Measurements from ENCODE around the gene PDLIM1.

PDLIM1 gene

GRCh38 chr10:95245425-95246055 lies 45.3 kb downstream of the PDLIM1 start:
- no peaks in the 10 kb centered on the region for H3K9me3 ChIP-seq (ENCODE audit: insufficient read depth, low read depth, low read length)
- no peaks in the 10 kb centered on the region for H3K36me3 ChIP-seq (ENCODE audit: insufficient read depth, low read length)
- peak overlapping the region; percentile 20 for H3K9ac ChIP-seq (ENCODE audit: low read depth, low read length, poor library complexity, severe bottlenecking)
- no peak overlapping the region for H3K4me2 ChIP-seq (ENCODE audit: low read depth, low read length, poor library complexity, severe bottlenecking)
- no peaks in the 10 kb centered on the region for H3F3A ChIP-seq (ENCODE audit: low read depth)
- no peak overlapping the region for H2AFZ ChIP-seq (ENCODE audit: low read length)
- H3K4me1 ChIP-seq (ENCODE audit: insufficient read depth, low read length, poor library complexity, severe bottlenecking): peaks cover 29% of the 10 kb centered on the region
- H3K27me3 ChIP-seq (ENCODE audit: insufficient read depth, low read length, poor library complexity, severe bottlenecking): no peaks in the 10 kb centered on the region
- no peaks in the 10 kb centered on the region for H3K79me2 ChIP-seq (ENCODE audit: insufficient read depth, low read length)
- H4K20me1 ChIP-seq (ENCODE audit: insufficient read depth, low read length, poor library complexity, severe bottlenecking): no peaks in the 10 kb centered on the region
- TF ChIP-seq EZH2phosphoT487 (IDR thresholded peaks at IDR 0.05; ENCODE audit: borderline replicate concordance) (no peak), CTCF (conservative IDR thresholded peaks at IDR 0.05; ENCODE audit: low read length) (no peak)
- no peaks in the 10 kb centered on the region for H3K9me2 ChIP-seq (replicated peaks; ENCODE audit: low read depth, low read length)
- no peak overlapping the region for H3K4me3 ChIP-seq (ENCODE audit: low read length, poor library complexity, severe bottlenecking)

GRCh38 chr10:95244152-95244551 lies 46.7 kb downstream of the PDLIM1 start:
- H3K9me3 ChIP-seq (ENCODE audit: insufficient read depth, low read depth, low read length): no peaks in the 10 kb centered on the region
- no peaks in the 10 kb centered on the region for H3F3A ChIP-seq (ENCODE audit: low read depth)
- no peak overlapping the region for H3K4me2 ChIP-seq (ENCODE audit: low read depth, low read length, poor library complexity, severe bottlenecking)
- H3K27me3 ChIP-seq (ENCODE audit: insufficient read depth, low read length, poor library complexity, severe bottlenecking): no peaks in the 10 kb centered on the region
- no peaks in the 10 kb centered on the region for H3K36me3 ChIP-seq (ENCODE audit: insufficient read depth, low read length)
- H3K9ac ChIP-seq (ENCODE audit: low read depth, low read length, poor library complexity, severe bottlenecking): no peak overlapping the region
- H3K4me1 ChIP-seq (ENCODE audit: insufficient read depth, low read length, poor library complexity, severe bottlenecking): peaks cover 21% of the 10 kb centered on the region
- no peaks in the 10 kb centered on the region for H3K9me2 ChIP-seq (replicated peaks; ENCODE audit: low read depth, low read length)
- TF ChIP-seq CTCF (conservative IDR thresholded peaks at IDR 0.05; ENCODE audit: low read length) (no peak), EZH2phosphoT487 (IDR thresholded peaks at IDR 0.05; ENCODE audit: borderline replicate concordance) (no peak)
- H4K20me1 ChIP-seq (ENCODE audit: insufficient read depth, low read length, poor library complexity, severe bottlenecking): no peaks in the 10 kb centered on the region
- H2AFZ ChIP-seq (ENCODE audit: low read length): no peak overlapping the region
- no peaks in the 10 kb centered on the region for H3K79me2 ChIP-seq (ENCODE audit: insufficient read depth, low read length)
- no peak overlapping the region for H3K4me3 ChIP-seq (ENCODE audit: low read length, poor library complexity, severe bottlenecking)

- Histone ChIP-seq H3K4me3 (ENCODE audit: low read length, poor library complexity, severe bottlenecking) (no peak overlapping the region), H3K9ac (ENCODE audit: low read depth, low read length, poor library complexity, severe bottlenecking) (no peak overlapping the region), H2AFZ (ENCODE audit: low read length) (no peak overlapping the region), H3K9me2 (replicated peaks; ENCODE audit: low read depth, low read length) (no peaks in the 10 kb centered on the region), H3K79me2 (ENCODE audit: insufficient read depth, low read length) (no peaks in the 10 kb centered on the region), H3K27me3 (ENCODE audit: insufficient read depth, low read length, poor library complexity, severe bottlenecking) (no peaks in the 10 kb centered on the region), H3F3A (ENCODE audit: low read depth) (no peaks in the 10 kb centered on the region), H3K9me3 (ENCODE audit: insufficient read depth, low read depth, low read length) (no peaks in the 10 kb centered on the region), H4K20me1 (ENCODE audit: insufficient read depth, low read length, poor library complexity, severe bottlenecking) (no peaks in the 10 kb centered on the region), H3K4me2 (ENCODE audit: low read depth, low read length, poor library complexity, severe bottlenecking) (no peak overlapping the region), H3K36me3 (ENCODE audit: insufficient read depth, low read length) (no peaks in the 10 kb centered on the region), H3K4me1 (ENCODE audit: insufficient read depth, low read length, poor library complexity, severe bottlenecking) (peaks cover 15% of the 10 kb centered on the region)
- TF ChIP-seq EZH2phosphoT487 (IDR thresholded peaks at IDR 0.05; ENCODE audit: borderline replicate concordance) (no peak), CTCF (conservative IDR thresholded peaks at IDR 0.05; ENCODE audit: low read length) (0 out of 2 replicates have a peak, but pooled peaks have one; percentile 22)
Measured at GRCh38 chr10:95243318-95243617, 47.5 kb downstream of the PDLIM1 start.
